ENCODE data around the gene SNCA.

DNA sequence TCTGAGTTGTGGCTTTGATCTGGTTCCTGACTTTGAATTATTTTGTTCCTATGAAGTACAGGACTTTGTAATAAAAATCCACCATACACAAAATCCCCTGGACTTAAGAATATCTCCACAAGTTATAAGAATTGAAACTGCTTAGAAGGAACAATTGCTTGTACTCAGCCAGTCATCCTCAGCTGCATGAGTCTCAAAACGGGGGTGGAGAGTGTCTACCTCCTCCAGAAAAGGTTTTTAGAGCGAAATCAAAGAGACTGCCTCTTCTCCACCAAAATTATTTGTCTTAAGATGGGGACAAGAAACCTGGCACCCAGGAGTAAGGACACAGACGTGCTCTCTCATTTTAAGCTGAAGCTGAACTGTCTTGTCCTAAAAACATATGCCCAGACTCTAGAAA lies 74.7 kb downstream of the SNCA start:
- TF ChIP-seq, protein P1, sequence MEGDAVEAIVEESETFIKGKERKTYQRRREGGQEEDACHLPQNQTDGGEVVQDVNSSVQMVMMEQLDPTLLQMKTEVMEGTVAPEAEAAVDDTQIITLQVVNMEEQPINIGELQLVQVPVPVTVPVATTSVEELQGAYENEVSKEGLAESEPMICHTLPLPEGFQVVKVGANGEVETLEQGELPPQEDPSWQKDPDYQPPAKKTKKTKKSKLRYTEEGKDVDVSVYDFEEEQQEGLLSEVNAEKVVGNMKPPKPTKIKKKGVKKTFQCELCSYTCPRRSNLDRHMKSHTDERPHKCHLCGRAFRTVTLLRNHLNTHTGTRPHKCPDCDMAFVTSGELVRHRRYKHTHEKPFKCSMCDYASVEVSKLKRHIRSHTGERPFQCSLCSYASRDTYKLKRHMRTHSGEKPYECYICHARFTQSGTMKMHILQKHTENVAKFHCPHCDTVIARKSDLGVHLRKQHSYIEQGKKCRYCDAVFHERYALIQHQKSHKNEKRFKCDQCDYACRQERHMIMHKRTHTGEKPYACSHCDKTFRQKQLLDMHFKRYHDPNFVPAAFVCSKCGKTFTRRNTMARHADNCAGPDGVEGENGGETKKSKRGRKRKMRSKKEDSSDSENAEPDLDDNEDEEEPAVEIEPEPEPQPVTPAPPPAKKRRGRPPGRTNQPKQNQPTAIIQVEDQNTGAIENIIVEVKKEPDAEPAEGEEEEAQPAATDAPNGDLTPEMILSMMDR (IDR thresholded peaks at IDR 0.05): no peak
- no peak for TF ChIP-seq POLR2A (IDR thresholded peaks at IDR 0.05)
